ENCODE data around the gene PLOD2.

GRCh38 chr3:146110161-146110560 lies 50.8 kb downstream of the PLOD2 start:
- TF ChIP-seq TAF1 (IDR thresholded peaks at IDR 0.05; ENCODE audit: low read depth, low read length): no peak
- TF ChIP-seq POLR2A (IDR thresholded peaks at IDR 0.05; ENCODE audit: low read depth, low read length): no peak
